GM13977 (cell line): ENCODE data around the gene SLC13A4.

Experiments used
- DNase-seq: peaks from one replicate; pipeline ENCODE4 v3.0.0; 2012; ENCODE audit warnings: low spot score
- in situ Hi-C: fragments of 300-500 bp; cut with MboI; formaldehyde crosslinking; loops from one replicate; pipeline ENCODE4 v1.12.0; 2022; ENCODE audit warnings: low sequenced_read_pairs, low pct_unique_long_range_greater_than_20kb, mixed read lengths, inconsistent platforms; ENCODE audit not compliant: unreplicated experiment
- TF ChIP-seq, protein P1 (sequence below): IDR thresholded peaks from 2 replicates; pipeline ENCODE4 v1.5.1; 2012; ENCODE audit warnings: mild to moderate bottlenecking, control low read depth; ENCODE audit not compliant: insufficient read depth; ENCODE audit errors: extremely low read depth, missing control alignments

Gene SLC13A4

DNA sequence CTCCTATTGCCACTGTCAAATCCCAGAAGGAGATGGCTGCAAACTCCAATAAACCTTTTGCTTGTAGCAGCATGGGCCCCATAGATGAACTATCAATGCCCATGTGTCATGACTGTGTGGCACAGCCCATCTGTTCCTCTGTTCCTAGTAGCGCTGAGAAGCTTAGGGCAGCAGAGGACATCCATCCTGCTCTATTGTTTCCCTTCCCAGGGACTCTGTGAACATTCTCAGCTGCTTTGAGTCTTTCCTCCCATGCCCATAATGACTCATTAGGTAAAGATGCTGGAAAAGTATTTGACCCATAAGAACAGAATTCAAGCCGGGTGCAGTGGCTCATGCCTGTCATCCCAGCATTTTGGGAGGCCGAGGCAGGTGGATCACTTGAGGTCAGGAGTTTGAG, 37.4 kb downstream of the SLC13A4 start:
- in situ Hi-C loops: no loop called here
- no peak for DNase-seq
- TF ChIP-seq, protein P1, sequence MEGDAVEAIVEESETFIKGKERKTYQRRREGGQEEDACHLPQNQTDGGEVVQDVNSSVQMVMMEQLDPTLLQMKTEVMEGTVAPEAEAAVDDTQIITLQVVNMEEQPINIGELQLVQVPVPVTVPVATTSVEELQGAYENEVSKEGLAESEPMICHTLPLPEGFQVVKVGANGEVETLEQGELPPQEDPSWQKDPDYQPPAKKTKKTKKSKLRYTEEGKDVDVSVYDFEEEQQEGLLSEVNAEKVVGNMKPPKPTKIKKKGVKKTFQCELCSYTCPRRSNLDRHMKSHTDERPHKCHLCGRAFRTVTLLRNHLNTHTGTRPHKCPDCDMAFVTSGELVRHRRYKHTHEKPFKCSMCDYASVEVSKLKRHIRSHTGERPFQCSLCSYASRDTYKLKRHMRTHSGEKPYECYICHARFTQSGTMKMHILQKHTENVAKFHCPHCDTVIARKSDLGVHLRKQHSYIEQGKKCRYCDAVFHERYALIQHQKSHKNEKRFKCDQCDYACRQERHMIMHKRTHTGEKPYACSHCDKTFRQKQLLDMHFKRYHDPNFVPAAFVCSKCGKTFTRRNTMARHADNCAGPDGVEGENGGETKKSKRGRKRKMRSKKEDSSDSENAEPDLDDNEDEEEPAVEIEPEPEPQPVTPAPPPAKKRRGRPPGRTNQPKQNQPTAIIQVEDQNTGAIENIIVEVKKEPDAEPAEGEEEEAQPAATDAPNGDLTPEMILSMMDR: no peak

DNA sequence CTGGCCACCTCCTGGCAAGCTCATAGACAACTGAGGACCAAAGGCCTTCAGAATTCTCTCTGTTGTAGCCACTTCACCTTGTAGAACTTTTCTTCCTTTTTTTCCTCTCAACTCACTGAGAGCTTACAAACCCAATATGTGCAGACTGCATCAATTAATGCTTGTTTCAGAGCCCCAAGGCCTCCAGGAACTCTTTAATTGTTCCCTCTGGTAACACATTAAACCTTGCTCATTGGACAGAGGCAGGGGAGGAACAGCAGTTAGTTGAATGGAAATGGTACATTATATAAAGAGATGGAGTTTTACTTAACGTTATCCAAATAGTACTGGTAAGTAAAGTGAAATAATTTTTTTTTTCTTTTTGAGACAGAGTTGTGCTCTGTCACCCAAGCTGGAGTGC, 40.5 kb downstream of the SLC13A4 start:
- TF ChIP-seq, protein P1: no peak
- no peak for DNase-seq
- in situ Hi-C loops: no loop called here

DNA sequence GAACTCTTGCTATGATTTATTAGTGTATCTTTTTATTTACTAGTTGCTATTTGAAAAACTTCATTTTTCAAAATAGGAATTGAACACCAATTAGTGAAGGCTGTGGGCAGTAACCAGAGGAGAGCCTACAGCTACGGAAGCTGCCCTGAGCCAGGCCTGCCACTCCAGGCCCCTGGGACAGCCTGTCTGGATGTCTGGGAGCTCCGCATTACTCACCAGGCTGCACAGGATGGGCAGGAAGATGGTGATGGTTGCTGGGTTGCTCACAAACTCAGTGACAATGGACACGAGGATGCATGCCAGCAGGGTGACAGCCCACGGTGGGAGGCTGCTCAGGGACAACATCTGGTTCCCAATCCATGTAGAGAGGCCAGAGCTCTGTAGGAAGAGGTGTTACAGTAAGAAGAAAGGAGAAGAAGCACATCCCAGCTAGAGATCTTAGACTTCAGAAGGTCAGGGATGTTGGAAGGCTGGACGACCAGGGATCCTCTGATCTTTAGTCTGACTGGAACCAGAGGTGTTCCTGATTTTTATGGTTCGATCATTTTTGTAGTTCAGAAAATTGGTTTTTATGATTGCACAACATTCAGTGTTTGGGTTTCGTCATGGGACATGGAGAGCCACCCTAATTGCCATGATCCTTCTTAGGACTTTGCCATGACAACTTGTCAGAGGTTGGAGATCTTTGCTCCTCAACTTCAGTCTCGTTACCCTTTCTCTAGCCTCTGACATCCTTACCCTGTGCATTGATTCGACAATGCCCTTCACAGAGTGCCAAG, 42.5 kb downstream of the SLC13A4 start:
- TF ChIP-seq, protein P1: no peak
- no peak for DNase-seq
- in situ Hi-C loops: no loop called here

DNA sequence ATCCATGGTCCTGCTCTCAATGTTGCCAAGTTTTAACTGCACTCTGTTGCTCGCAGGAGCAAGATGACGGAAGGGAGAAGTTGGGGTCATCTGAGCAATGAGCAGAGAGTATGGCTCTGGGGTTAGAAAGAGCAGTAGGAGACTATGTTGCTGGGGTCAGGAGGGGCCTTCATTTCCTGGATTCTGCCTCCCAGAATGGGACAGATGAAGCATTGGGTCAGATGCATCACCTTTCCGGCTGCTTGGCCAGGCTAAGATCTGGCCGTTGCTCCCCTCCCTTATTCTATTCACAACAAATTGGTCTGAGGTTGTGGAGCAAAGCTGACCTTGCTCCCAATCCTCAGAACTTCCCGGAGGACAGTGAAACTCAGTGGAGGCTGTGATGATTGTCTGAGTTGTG, 43.3 kb downstream of the SLC13A4 start:
- TF ChIP-seq, protein P1: no peak
- DNase-seq: no peak
- in situ Hi-C loops: no loop called here

DNA sequence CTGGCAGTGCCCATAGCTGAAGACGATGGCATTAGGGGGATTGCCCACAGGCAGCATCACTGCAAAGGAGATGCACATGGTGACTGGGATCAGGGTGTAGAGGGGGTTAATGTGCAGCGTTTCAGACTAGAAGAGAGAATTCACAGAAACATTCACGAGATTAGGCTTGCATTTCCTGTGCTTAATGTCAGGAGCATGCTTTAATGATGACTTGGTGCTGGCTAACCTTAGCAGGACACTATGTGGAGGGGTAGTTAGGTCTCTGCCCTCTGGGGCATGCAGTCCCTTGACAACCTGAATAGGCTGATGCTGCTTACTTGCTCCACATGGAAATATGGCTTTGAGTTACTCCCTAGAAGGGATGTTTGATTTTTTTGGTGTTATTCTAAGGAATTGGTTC, 43.9 kb downstream of the SLC13A4 start:
- no peak for DNase-seq
- in situ Hi-C loops: no loop called here
- TF ChIP-seq, protein P1: no peak

DNA sequence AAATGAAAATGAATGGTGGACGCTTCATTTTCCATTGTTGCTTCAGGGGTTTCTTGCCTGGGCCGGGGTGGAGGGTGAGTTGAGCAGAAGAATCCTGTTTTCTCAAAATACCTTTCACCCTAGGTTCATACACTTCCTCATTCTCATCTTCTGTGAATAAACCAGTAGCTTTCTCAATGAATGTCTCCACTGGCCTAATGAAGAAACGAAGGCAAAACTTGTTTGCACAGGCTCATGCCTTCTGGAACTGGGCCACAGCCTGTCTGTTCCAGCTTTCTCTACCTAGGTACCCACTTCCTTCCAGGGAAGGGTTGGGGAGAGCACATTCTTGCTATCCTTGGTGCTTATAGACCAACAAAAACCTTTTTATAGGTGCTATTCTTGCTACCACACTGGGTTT, 44.4 kb downstream of the SLC13A4 start:
- in situ Hi-C loops: no loop called here
- no peak for DNase-seq
- TF ChIP-seq, protein P1: no peak
